Endothelial cell (in vitro differentiated cells): ENCODE data around the gene LILRA6. TPM values are rescaled to one million over a fixed set of nuclear protein-coding genes. Genes with fewer than 3 reads are reported as not detected.
"Not testable (repeated sequence)": the region's sequence is repeated elsewhere in the genome, so short reads cannot be mapped to it uniquely, and the experiment has no call there.

Source experiments
- DNase-seq: peaks from one replicate; pipeline ENCODE4 v3.0.0; 2021; ENCODE audit warnings: low spot score
- H3K27ac Mint-ChIP-seq: one replicate; pipeline ENCODE4 v1.8.0; 2021; ENCODE audit warnings: mixed read lengths, inconsistent platforms; ENCODE audit not compliant: unreplicated experiment
- H3K27me3 Mint-ChIP-seq: one replicate; pipeline ENCODE4 v1.8.0; 2021; ENCODE audit warnings: mild to moderate bottlenecking, moderate library complexity, mixed read lengths, inconsistent platforms; ENCODE audit not compliant: unreplicated experiment
- H3K36me3 Mint-ChIP-seq: one replicate; pipeline ENCODE4 v1.8.0; 2021; ENCODE audit warnings: mild to moderate bottlenecking, low read depth, mixed read lengths, inconsistent platforms; ENCODE audit not compliant: unreplicated experiment
- H3K4me1 Mint-ChIP-seq: one replicate; pipeline ENCODE4 v1.8.0; 2021; ENCODE audit warnings: mild to moderate bottlenecking, mixed read lengths, inconsistent platforms; ENCODE audit not compliant: unreplicated experiment
- H3K4me3 Mint-ChIP-seq: one replicate; pipeline ENCODE4 v1.8.0; 2021; ENCODE audit warnings: mild to moderate bottlenecking, mixed read lengths, inconsistent platforms; ENCODE audit not compliant: unreplicated experiment
- H3K9me3 Mint-ChIP-seq: one replicate; pipeline ENCODE4 v1.8.0; 2021; ENCODE audit warnings: mixed read lengths, inconsistent platforms; ENCODE audit not compliant: unreplicated experiment
- total RNA-seq: library from RNA; stranded (reverse); fragmentation: NEBNext Ultra II Directional; extraction: Animal tissue kit (Norgen Biotek cat#: 25700); gene quantifications from one replicate; pipeline ENCODE4 v1.2.1, GENCODE V29; 2021; ENCODE audit not compliant: unreplicated experiment
- TF ChIP-seq, protein P1 (sequence below): fragments of 200-600 bp; sonication (generic); IDR thresholded peaks from one replicate; pipeline ENCODE4 v1.5.0; 2021; ENCODE audit warnings: antibody characterized with exemption; ENCODE audit not compliant: unreplicated experiment

LILRA6 gene
- total RNA-seq, 1 donor from 2014 or later: not detected

DNA sequence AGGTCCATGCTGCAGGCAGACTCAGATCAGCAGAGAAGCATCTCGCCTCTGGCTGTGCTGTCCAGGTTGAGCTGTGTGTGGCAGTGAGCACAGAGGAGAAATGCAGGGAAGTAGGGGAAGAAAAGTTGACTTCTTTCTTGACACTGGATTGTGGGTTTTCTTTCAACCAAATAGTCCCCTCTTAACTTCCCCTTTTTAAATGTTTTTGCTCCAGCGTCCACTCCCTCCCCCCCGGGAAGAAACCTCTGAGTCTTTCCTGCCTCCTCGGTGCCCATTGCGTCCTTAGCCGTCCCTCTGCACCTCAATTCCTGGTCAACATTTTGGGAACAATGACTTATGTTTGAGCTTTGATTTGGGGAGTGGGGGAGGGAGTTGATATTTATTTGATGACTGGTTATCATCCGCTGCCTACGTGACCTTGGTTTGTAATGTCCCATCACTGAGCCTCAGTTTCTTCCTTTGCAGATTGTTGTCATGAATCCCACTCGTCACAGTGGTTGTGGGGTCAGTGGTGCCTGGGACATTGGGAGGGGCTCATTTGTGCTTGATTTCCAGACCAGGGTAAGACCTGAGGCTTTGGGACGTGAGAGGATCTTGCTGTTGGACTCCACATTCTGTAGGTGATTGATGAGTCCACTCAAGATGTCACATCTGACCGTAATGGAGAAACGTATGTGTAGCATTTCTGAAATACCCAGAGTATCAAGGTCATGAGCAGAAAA is 38.6 kb upstream of the LILRA6 start, which contains the start of gene LILRB2:
TSS of gene LILRB2 (minus strand) at position 104 of the 722 bp plus-strand sequence. CDS start 614 bp downstream, outside the sequence.
- DNase-seq: no peak
- Mint-ChIP-seq H3K4me3 (no peak within 1 kb of the TSS), H3K4me1 (peaks cover 9% of the 10 kb centered on the region), H3K27ac (no peak within 1 kb of the TSS), H3K36me3 (peaks cover 3% of the 10 kb centered on the region), H3K9me3 (no peaks in the 10 kb centered on the region), H3K27me3 (peaks cover 2% of the 10 kb centered on the region)
- TF ChIP-seq, protein P1, sequence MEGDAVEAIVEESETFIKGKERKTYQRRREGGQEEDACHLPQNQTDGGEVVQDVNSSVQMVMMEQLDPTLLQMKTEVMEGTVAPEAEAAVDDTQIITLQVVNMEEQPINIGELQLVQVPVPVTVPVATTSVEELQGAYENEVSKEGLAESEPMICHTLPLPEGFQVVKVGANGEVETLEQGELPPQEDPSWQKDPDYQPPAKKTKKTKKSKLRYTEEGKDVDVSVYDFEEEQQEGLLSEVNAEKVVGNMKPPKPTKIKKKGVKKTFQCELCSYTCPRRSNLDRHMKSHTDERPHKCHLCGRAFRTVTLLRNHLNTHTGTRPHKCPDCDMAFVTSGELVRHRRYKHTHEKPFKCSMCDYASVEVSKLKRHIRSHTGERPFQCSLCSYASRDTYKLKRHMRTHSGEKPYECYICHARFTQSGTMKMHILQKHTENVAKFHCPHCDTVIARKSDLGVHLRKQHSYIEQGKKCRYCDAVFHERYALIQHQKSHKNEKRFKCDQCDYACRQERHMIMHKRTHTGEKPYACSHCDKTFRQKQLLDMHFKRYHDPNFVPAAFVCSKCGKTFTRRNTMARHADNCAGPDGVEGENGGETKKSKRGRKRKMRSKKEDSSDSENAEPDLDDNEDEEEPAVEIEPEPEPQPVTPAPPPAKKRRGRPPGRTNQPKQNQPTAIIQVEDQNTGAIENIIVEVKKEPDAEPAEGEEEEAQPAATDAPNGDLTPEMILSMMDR: no peak

DNA sequence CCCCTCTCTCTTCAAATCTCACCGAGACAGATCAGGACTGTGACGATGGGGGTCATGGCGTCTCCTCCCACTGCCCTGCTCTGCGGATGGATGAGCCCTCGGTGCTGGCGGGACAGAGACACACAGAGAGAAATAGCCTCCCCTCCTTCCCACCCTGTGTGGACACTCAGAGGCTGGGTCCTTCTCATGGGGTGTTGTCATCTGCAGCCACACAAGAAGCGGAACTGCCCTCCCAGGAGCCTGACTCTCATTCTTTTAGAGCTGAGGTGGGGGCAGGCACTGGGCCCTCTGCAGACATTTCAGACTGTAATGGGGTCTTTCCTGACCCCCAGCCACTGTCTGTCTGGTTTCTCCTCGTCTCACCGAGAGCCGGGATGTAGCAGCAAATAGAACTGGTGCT is 37.9 kb upstream of the LILRA6 start:
- H3K4me1 Mint-ChIP-seq, H3K27me3 Mint-ChIP-seq, H3K27ac Mint-ChIP-seq, H3K9me3 Mint-ChIP-seq, H3K36me3 Mint-ChIP-seq, H3K4me3 Mint-ChIP-seq, DNase-seq: not testable (repeated sequence)

DNA sequence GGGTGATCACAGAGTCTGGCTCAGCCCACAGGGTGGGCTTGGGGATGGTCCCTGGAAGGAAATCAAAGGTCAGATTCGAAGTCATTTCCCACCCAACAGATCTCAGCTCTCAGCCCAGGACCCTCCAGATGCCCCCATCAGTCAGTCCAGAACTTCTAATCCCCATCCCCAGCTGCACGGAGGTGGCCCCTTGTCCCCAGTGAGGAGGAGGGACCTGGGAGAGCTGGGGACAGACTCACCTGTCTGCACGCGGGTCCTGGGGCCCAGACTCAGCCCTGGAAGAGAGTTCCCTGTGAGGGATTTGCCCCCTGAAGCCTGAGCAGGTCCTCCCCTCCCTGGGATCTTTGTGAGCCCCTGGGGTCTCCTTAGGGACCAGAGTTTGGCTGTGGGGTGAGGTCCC is 37.4 kb upstream of the LILRA6 start:
- H3K9me3 Mint-ChIP-seq, H3K36me3 Mint-ChIP-seq, H3K27me3 Mint-ChIP-seq, H3K4me3 Mint-ChIP-seq, H3K4me1 Mint-ChIP-seq, DNase-seq, H3K27ac Mint-ChIP-seq: not testable (repeated sequence)

DNA sequence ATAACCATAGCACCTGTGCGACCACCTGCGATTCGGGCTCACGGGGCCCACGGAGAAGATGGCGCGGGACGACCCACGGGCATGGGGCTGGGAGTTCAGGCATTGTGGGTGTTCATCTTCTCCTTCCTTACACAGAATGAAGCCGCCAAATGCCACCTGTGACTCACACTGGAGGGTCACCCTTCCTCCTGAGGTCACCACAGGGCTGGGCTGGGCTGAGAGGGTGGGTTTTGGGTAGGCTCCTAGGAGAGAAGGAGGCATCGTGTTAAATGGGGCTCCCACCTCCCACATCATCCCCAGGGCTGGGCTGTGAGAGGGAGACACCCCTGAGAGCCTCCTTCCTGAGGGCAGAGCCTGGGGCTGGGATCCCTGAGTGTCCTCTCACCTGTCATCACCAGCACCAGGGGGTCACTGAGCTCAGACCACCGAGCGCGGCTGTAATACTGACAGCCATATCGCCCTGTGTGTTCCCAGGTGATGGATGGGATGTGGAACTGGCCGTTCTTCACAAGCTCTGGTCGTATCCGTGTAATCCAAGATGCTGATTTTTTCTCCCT is 36.9 kb upstream of the LILRA6 start:
- Mint-ChIP-seq H3K4me1 (peaks cover 9% of the 10 kb centered on the region), H3K27me3 (peaks cover 2% of the 10 kb centered on the region), H3K4me3 (no peak overlapping the region), H3K36me3 (no peaks in the 10 kb centered on the region), H3K27ac (no peak overlapping the region), H3K9me3 (no peaks in the 10 kb centered on the region)
- TF ChIP-seq, protein P1: no peak
- no peak for DNase-seq

DNA sequence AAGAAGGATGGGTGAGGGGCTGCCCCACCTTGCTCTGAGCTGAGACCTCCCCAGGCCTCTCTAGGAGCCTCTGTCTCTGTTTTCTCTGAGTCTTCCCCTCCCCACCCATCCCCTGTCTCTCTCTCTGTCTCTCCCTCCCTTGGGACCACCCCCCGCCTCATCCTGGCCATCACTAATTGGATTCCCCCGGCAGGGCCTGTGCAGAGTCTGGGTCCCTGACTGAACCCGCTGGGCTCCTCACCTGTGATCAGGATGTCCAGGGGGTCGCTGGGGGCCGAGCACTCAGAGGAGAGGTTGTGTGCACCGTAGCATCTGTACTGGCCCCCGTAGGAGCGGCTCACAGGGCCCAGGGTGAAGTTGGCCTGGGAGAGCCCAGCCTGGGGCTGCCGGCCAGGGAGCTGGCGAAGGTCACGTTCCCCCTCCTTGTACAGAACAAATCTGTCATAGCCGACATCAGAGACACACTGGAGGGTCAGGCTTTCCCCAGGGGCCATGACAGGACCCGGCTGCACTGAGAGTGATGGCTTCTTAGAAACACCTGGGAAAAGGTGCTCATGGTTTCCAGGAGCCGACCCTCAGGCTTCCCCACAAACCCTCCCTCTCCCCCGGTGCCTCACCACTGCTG is 36.1 kb upstream of the LILRA6 start:
- not testable (repeated sequence) for H3K27ac Mint-ChIP-seq, DNase-seq, H3K9me3 Mint-ChIP-seq, H3K27me3 Mint-ChIP-seq, H3K4me1 Mint-ChIP-seq, H3K36me3 Mint-ChIP-seq, H3K4me3 Mint-ChIP-seq

DNA sequence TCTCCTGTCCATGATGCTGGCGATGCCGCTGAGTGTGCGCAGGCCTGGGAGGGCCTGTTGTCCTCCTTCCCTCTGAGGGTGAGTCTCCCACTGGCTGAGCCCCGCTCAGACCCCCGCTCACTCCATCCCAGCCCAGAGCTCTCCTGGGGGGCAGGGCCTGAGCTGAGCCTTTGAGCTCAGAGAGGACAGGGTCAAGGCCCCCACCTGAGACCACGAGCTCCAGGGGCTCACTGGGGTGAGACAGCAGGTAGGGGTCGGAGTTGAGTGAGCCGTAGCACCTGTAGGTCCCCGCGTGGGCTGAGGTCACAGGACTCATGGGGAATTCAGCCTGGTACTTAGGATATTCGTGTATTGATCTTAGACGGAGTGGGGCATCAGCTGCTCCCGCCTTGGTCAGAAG is 35.5 kb upstream of the LILRA6 start:
- not testable (repeated sequence) for H3K36me3 Mint-ChIP-seq, H3K27me3 Mint-ChIP-seq, H3K4me1 Mint-ChIP-seq

DNA sequence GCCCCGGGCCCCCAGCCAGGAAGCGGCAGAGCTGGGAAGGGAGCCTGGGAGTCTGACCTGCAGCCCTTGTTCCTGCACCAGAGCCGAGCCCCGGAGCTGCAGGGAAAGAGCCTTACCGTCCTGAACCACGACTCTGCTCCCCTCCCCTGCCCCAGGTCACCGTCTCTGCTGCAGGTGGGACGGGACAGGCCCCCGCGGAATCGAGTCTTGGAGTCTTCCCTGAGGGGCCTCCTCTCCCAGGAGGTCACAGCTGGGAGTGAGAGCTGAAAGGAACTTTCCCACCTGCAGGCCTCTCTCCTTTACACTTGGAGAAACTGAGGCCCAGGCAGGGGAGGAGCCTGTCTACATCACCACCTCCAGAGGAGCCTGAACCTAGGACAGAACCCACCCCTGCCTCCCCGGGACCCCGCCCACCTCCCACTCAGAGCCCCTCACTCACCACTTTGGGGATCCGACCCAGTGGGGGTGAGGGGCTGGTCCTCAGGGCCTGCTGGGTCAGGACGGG is 34.6 kb upstream of the LILRA6 start:
- H3K27me3 Mint-ChIP-seq: not testable (repeated sequence)

More for the DNA sequence above, 35.5 kb upstream of the LILRA6 start:
- H3K27ac Mint-ChIP-seq, H3K4me3 Mint-ChIP-seq, DNase-seq, H3K9me3 Mint-ChIP-seq: not testable (repeated sequence)

More for the DNA sequence above, 34.6 kb upstream of the LILRA6 start:
- DNase-seq, H3K27ac Mint-ChIP-seq, H3K36me3 Mint-ChIP-seq, H3K4me1 Mint-ChIP-seq, H3K4me3 Mint-ChIP-seq, H3K9me3 Mint-ChIP-seq: not testable (repeated sequence)
